ENCODE measurements around the gene FITM1. TPM values are rescaled to one million over a fixed set of nuclear protein-coding genes. Genes with fewer than 3 reads are reported as not detected.
A peak's percentile ranks its signal among the peaks of the same experiment; 100 is the strongest.

FITM1 gene
- polyA plus RNA-seq, 1 donor from 2014 or later: 0.88 TPM

- Histone ChIP-seq H3K27ac (ENCODE audit: low read length) (peak overlapping the region; percentile 100), H3K9me2 (ENCODE audit: insufficient read depth, low read length) (no peaks in the 10 kb centered on the region), H2AFZ (ENCODE audit: low read depth, low read length) (peak overlapping the region; percentile 99), H3F3A (ENCODE audit: insufficient read depth, low read length, poor library complexity, severe bottlenecking) (no peaks in the 10 kb centered on the region), H3K79me2 (replicated peaks; ENCODE audit: insufficient read depth, low read length) (peaks cover 10% of the 10 kb centered on the region), H4K20me1 (ENCODE audit: insufficient read depth) (no peaks in the 10 kb centered on the region), H3K9ac (ENCODE audit: low read length) (peak overlapping the region; percentile 98), H3K9me3 (ENCODE audit: low read length) (no peaks in the 10 kb centered on the region), H3K36me3 (ENCODE audit: insufficient read depth, low read length) (no peaks in the 10 kb centered on the region), H3K4me3 (ENCODE audit: low read length) (peak overlapping the region; percentile 89), H3K27me3 (ENCODE audit: insufficient read depth, low read depth, low read length) (no peaks in the 10 kb centered on the region), H3K4me2 (ENCODE audit: low read length) (peak overlapping the region; percentile 84)
- TF ChIP-seq EP300 (conservative IDR thresholded peaks at IDR 0.05; ENCODE audit: poor library complexity, severe bottlenecking): no peak
- TF ChIP-seq SMC3 (conservative IDR thresholded peaks at IDR 0.05; ENCODE audit: poor library complexity): no peak
- no peak for TF ChIP-seq TAF1 (IDR thresholded peaks at IDR 0.05; ENCODE audit: low read depth)
- TF ChIP-seq MXI1 (conservative IDR thresholded peaks at IDR 0.05; ENCODE audit: poor library complexity, severe bottlenecking): no peak
- no peak for TF ChIP-seq POLR2AphosphoS5 (IDR thresholded peaks at IDR 0.05)
- no peak for TF ChIP-seq REST (IDR thresholded peaks at IDR 0.05; ENCODE audit: borderline replicate concordance)
- TF ChIP-seq RAD21 (conservative IDR thresholded peaks at IDR 0.05): no peak
- TF ChIP-seq EZH2 (IDR thresholded peaks at IDR 0.05; ENCODE audit: borderline replicate concordance, insufficient read depth, low read length, poor library complexity, severe bottlenecking): no peak
- no peak for TF ChIP-seq CTCF (IDR thresholded peaks at IDR 0.05; ENCODE audit: poor library complexity, severe bottlenecking)
Observed at GRCh38 chr14:24113379-24113800, 17.1 kb upstream of the FITM1 start.

- no peaks in the 10 kb centered on the region for H3K27me3 ChIP-seq (ENCODE audit: insufficient read depth, low read depth, low read length)
- TF ChIP-seq SMC3 (conservative IDR thresholded peaks at IDR 0.05; ENCODE audit: poor library complexity): peak; percentile 36
- TF ChIP-seq POLR2AphosphoS5 (IDR thresholded peaks at IDR 0.05): peak; percentile 85
- peak; percentile 34 for TF ChIP-seq RAD21 (conservative IDR thresholded peaks at IDR 0.05)
- peak; percentile 7 for TF ChIP-seq CTCF (IDR thresholded peaks at IDR 0.05; ENCODE audit: poor library complexity, severe bottlenecking)
- peak; percentile 17 for TF ChIP-seq REST (IDR thresholded peaks at IDR 0.05; ENCODE audit: borderline replicate concordance)
- peak; percentile 52 for TF ChIP-seq TAF1 (IDR thresholded peaks at IDR 0.05; ENCODE audit: low read depth)
- no peak for TF ChIP-seq EZH2 (IDR thresholded peaks at IDR 0.05; ENCODE audit: borderline replicate concordance, insufficient read depth, low read length, poor library complexity, severe bottlenecking)
- TF ChIP-seq MXI1 (conservative IDR thresholded peaks at IDR 0.05; ENCODE audit: poor library complexity, severe bottlenecking): no peak
- TF ChIP-seq EP300 (conservative IDR thresholded peaks at IDR 0.05; ENCODE audit: poor library complexity, severe bottlenecking): no peak
- H2AFZ ChIP-seq (ENCODE audit: low read depth, low read length): peak overlapping the region; percentile 99
- no peaks in the 10 kb centered on the region for H3K9me2 ChIP-seq (ENCODE audit: insufficient read depth, low read length)
- H3F3A ChIP-seq (ENCODE audit: insufficient read depth, low read length, poor library complexity, severe bottlenecking): no peaks in the 10 kb centered on the region
- H4K20me1 ChIP-seq (ENCODE audit: insufficient read depth): no peaks in the 10 kb centered on the region
- H3K79me2 ChIP-seq (replicated peaks; ENCODE audit: insufficient read depth, low read length): peaks cover 10% of the 10 kb centered on the region
- no peaks in the 10 kb centered on the region for H3K36me3 ChIP-seq (ENCODE audit: insufficient read depth, low read length)
- peak overlapping the region; percentile 84 for H3K4me2 ChIP-seq (ENCODE audit: low read length)
- H3K9ac ChIP-seq (ENCODE audit: low read length): peak overlapping the region; percentile 98
- no peaks in the 10 kb centered on the region for H3K9me3 ChIP-seq (ENCODE audit: low read length)
- peak overlapping the region; percentile 100 for H3K27ac ChIP-seq (ENCODE audit: low read length)
- H3K4me3 ChIP-seq (ENCODE audit: low read length): peak overlapping the region; percentile 89
Observed at GRCh38 chr14:24113801-24114531, 16.5 kb upstream of the FITM1 start.

All from neural cell (in vitro differentiated cells).